Activated T-helper 1 cell treated with Interleukin-2 at 50 U/mL for 16 hours (primary cell): ENCODE results near the gene FCRL6.

ENCODE experiments used
- DNase-seq: peaks from one replicate; pipeline ENCODE4 v3.0.0-alpha.2; 2020; ENCODE audit warnings: low read depth

The FCRL6 gene, protein sequence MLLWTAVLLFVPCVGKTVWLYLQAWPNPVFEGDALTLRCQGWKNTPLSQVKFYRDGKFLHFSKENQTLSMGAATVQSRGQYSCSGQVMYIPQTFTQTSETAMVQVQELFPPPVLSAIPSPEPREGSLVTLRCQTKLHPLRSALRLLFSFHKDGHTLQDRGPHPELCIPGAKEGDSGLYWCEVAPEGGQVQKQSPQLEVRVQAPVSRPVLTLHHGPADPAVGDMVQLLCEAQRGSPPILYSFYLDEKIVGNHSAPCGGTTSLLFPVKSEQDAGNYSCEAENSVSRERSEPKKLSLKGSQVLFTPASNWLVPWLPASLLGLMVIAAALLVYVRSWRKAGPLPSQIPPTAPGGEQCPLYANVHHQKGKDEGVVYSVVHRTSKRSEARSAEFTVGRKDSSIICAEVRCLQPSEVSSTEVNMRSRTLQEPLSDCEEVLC

DNA sequence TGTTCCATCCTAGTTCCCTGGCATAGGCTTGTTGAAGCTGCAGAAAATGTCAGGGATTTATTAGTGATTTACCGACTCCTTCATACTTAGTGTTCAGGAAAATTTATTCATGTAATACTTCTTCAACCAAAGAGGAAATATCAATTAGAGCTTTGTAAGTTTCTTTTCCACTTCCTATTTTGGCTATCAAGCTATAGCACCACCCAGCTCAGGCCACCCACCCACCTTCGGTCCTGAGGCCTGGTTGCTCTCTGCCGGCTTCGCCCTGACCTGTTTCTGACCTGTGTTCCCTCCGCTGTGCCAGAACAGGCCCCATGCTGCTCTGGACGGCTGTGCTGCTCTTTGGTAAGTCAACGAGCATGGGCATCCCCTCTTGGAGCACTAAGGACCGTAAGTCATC lies at the start of gene FCRL6:
FCRL6 (plus strand) TSS at position 250 of the 400 bp plus-strand sequence; CDS start at position 315, 65 bp downstream.
- no peak for DNase-seq

DNA sequence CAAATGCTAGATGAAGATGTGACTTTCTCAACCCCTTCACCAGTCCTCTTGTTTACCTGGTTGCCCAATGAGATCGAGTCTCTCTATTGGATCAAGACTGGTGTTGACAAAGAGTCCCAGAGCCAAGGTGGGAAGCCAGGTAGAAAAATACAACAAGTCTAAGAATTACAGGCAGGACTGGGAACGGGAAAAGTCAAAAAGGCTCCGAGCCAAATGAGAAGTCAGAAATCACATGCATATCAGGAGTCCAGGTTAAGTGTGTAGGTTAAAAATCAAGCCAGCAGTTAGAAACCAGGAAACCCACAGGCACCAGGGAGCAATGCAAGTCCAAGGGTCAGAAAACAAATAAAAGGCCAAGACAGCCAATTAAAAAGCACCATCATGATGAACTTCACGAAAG lies 48.8 kb upstream of the FCRL6 start:
- DNase-seq, result no peak

DNA sequence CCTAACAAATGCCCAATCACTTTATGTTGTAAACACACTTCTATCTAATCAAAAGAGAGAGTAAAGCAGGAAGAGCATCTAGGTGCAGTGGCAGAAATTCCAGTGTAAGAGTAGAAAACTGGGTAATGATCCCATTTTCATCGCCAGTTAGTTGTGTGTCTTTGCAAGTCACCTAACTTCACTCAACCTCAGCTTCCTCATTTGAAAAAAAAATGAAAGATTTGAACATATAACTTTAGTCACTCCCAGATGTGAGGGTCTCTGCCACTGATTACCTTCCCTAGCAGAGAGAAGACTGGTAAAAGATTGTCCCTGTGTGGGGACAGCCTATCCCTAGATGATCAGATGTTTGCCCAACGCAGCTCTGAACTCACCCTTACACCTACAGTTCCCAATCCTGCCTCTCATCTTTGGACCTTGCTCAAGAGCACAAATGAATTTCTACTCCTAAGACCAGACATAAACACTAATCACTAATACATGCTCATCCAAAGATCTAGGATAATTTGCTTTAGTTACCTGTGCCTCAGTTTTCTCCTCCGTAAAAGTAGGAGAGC lies 46.6 kb upstream of the FCRL6 start:
- no peak for DNase-seq

DNA sequence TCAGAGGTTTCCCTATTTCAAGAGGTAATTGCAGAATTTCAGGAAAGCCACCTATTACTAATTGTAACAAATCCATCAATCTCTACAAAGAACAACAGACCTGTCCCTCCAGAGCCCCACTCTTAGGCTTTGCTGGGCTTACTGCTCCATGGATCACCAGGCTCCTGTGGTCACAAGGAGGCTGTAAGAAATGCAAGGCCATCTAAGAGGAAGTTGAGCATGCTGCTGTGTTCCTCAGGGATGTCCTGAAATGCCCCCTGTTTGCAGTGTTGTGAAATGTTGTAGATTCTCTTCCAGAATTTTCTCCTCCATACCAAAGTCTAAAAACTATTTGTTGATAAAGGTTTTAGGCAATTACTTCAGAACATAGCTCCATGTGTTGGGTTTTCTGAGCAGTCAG lies 45.8 kb upstream of the FCRL6 start:
- no peak for DNase-seq

DNA sequence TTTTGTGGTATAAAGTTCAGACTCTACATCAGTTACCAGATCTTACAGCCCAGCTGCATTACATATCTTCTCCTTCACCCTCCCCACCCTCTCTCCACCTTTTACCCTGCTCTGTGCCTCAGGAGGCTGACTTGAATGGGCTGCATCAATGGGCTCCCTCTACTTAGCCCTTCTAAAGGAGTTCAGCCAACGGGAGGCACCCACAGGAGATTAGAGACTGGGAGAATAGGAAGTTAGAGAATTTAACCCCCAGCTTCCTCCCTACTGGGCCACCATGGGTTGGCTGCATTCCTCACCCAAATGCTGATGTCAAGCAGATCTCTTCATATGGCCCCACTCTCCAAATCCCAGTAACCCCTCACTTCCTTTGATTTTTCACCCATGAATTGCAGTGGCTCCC lies 38.5 kb upstream of the FCRL6 start:
- DNase-seq, result no peak

DNA sequence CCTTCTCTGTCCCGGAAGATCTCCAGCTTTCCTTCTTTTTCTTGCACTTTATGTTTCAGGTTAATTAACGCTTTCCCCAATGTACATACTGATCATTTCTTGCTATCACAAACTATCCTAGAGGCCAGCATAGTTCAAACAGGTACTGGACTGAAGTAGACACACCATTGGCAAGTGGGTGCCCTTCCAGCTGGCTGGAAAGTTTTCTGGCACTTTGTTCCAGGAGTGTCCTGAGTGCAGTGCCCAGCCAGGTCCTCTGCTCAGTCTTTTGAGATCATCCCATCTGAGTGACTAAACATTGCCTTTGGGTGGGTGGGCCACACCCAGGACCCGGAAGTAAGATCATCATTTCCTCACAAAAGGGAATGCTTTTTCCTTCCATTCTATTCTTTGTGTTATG lies 36.4 kb upstream of the FCRL6 start:
- DNase-seq, result no peak

DNA sequence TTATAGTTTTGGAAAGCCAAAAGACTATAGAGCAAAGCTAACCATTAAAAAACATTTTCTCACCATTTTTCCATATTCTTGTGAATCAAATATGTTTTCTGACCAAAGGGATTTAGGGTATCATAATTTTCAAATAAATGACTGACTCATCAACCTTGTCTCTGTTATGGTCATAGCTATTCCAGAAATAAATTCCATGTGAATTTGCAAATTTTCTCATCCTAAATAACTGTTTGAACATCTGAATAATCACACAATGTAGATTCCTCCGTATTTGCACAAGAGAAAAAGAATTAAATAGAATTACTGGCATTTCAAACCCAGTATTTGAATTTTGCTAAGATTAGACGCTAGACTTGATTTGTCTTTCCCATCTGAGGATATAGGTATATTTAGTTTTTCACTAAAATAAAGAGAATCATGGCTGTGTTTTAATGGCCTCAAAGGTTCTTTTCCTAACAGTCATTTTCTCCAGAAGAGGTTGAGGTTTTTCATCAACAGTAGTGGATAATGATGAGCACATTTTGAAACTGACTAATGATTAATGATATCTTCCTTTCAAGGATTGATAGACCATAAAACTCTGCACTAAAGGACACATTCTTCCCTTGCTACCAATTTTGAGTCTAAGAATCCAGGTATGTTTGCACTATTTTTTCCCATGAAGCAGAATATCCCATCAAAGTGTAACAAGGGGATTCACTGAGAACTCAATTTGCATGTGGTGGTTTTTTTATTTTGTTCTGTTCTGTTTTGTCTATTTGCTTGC lies 30.8 kb upstream of the FCRL6 start:
- no peak for DNase-seq

DNA sequence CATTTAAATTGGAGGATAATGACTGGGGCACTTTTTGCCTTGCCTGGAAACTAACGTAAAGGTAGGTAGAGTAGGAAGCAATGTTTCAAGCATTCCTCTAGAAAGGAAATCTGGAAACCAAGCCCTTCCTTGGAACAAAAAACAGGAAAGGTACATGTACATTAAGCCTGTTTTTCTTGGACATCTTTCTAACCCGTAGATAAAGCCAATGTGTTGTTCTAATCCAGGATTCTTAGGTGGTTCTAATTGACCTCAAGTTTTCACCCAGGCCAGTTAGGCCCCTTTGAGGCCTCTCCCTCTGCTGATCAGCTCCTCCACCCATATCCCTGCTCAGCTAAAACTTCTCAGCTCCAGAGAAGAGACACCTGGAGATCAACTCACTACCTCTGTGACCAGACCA lies 27.7 kb upstream of the FCRL6 start:
- no peak for DNase-seq

DNA sequence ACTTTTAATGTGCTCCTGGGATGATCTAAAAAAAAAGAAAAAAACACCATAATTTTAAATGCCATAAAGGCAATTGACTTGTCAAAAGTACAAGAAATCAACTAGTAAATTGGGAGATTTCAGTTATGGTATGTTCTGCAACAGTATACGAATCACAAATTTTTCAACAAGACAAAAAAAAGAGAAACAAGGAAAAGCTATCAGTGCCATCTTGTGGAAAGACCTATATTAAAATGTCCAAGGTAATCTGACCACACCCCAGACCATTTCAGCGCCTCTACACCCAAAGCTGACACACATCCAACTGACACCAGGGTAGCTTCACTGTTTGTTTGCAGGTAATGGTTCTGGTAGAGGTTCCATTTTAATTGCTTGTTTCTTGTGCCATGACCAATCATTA lies 26.4 kb upstream of the FCRL6 start:
- no peak for DNase-seq

DNA sequence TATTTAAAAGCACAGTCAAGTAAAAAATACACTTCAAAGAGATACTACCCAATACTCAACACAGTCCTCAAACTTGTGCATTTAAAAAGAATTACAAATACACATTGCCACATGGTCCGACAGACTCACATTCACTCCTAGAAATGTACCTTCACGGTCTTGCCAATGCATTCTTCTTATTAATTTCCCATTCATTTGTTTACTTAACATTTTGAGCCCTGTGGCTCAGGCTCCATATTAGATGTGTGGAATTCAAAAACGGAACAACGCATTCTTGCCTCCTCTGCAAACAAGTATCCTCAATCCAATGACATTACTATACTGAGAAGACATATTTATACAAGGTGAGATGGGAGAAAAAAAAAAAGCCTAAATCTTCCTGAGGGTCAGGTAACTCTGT lies 23.9 kb upstream of the FCRL6 start:
- DNase-seq, result no peak

DNA sequence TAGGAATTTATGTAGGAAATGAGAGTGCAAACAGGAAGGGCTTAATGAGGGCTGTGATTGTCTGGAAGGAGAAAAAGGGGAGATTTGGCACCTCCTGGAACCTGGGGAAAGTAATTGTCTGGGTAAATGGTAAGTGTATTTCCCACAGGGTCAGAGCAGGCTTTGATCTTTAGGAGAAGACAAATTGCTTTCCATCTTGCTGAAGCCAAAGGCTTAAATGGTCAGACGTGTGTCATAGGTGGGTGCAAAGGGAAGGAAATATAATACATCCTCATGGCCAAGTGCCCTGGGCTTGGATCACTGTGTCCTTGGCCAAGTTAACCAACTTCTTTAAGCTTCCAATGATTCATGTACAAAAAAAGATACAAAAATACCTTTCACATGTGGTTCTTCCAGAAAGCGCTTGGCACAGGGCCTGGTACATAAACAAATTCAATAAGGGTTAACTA lies 22.7 kb upstream of the FCRL6 start:
- DNase-seq, result no peak

DNA sequence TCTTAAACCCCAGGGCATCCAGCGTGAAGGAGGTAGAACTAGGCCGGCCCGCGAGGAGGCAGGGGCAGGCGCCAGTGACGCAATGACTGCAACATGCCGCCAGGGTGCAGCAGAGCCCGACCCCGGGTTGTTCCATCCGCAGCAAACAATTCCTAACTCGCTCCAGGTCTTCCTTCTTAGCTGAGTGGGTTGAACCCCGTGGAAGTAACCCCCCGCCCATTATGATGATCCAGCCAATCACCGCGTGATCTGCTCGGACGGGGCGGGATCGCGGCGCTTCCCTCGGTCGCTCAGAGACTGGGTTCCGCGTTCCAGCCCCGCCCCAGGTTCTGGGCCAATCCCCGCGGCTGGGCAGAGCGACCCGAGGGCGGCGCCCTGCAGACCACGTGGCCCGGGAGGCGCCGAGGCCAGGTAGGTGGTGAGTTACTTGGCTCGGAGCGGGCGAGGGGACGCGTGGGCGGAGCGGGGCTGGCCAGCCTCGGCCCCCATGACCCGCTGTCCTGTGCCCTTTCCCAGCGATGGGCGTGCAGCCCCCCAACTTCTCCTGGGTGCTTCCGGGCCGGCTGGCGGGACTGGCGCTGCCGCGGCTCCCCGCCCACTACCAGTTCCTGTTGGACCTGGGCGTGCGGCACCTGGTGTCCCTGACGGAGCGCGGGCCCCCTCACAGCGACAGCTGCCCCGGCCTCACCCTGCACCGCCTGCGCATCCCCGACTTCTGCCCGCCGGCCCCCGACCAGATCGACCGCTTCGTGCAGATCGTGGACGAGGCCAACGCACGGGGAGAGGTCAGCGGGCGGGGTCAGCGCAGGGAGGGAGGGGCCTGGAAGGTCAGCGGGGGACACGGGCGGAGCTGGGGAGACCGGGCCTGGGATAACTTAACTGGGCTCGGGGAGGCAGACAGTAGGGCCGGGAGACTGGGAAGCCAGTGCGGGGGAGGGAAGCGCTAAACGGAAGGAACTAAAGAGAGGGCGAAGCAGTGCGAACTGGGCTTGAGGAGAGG lies 21.3 kb upstream of the FCRL6 start, which contains the start of gene DUSP23:
DUSP23 (plus strand) TSS at position 380 of the 1,000 bp plus-strand sequence; CDS start at position 519, 139 bp downstream.
- DNase-seq, result peak; percentile 95

DNA sequence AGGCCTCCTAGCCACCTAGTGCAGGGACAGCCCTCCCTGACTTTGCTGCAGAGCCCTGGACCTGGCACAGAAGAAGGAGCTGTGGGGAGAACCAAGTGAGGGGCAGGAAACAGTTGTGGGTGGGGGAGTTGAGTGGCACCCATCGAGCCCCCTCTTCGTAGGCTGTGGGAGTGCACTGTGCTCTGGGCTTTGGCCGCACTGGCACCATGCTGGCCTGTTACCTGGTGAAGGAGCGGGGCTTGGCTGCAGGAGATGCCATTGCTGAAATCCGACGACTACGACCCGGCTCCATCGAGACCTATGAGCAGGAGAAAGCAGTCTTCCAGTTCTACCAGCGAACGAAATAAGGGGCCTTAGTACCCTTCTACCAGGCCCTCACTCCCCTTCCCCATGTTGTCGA lies 20.2 kb upstream of the FCRL6 start:
- no peak for DNase-seq

DNA sequence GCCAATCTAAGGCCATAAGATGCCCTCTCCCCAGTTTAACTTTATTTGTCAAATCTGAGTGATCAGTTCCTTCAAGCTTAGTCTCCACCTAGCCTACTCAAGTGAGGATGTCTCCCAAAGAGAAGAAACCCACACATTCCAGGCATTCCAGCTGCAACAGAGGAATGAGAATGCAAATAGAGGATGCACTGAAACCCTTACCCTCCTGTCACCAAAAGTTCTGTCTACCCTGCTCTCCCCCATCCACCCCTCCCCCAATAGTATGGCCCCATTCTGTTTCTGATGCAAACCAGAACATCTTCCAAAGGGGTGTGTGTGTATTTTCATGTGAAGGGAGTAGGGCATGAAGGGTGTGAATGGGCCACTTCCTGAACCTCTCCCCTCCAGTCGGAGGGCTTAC lies 18.4 kb upstream of the FCRL6 start:
- no peak for DNase-seq

DNA sequence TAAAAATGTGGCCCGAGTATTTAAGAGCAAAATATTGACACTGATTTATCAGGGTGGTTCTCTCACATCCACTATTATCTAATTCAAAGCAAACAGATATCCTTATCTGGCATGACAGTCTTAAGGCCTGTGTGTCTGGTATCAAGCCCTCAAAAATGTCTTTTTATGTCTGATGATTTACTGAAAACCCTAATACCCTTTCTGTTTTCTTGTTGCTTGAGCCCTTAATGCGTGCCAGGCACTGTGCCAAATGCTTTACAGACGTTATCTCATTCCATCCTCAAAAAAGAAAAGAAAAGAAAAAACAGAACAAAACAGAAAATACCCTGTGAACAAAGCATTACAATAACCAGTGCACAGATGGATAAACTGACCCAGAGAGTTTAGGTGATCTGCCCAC lies 15.7 kb upstream of the FCRL6 start:
- no peak for DNase-seq

DNA sequence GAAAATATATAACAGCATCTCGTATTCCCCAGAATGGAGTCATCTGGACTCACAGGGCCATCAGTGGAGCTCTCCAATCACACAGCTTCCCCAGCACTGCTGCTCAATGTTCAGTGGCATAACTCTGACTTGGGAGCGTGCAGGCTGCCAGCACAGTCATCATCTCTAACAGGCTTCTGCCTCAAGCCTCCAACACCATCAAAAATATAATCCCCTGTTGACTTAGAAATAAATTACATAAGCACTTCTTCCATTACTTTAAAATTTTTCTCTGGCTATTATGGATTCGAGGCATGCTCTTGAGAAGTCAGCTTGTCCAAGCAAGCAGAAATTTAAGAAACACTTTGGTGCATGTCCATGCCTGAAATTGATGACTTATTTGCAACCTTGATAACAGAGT lies 15.2 kb upstream of the FCRL6 start:
- DNase-seq, result no peak

DNA sequence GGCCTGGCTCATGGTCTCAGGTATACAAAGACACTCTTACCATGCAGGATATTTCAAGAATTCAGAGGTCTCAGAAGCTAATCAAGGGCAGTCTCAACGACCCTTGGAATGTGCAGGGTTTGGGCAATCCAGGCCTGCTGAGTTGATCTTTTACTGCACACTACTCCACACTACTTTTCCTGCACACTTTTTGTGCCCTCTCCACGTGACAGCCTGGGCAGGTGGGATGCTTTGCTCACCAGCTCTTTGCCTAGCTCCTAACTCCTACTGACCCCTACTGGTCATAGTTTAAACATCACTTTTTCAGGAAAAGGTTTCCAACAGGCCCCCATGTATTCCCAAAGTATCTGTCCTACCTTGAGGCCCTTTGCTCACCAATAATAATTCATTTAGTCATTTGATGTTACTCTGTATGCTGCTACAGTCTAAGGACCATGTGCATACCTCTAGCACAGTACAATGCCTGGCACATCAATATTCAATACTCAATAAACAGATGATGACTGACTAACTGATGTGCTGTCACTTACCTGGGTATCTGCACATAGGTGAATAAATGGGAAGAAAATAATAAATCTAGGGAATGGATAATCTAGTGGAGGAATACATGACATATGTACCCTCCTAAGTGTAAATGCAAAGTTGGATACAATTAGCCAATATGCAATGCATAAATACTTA lies 11.8 kb upstream of the FCRL6 start:
- DNase-seq, result no peak

DNA sequence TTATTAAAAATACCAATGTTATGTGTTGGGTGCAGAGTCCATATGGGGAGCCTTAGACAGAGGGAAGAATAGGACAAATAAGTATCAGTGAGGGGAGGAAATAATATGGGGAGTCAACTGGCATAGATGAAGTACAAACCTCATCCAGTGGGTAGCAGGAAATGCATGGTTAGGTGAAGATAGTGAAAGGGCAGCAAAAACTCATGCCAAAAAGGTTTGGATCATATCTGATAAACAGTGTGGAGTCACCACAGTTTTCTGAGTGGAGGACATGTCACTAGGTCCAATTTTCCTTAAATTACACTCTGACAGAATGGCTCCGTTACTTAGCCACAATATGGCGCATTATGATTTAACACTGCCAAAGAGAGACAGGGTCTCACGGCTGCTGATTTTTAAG lies 11.1 kb upstream of the FCRL6 start:
- no peak for DNase-seq

DNA sequence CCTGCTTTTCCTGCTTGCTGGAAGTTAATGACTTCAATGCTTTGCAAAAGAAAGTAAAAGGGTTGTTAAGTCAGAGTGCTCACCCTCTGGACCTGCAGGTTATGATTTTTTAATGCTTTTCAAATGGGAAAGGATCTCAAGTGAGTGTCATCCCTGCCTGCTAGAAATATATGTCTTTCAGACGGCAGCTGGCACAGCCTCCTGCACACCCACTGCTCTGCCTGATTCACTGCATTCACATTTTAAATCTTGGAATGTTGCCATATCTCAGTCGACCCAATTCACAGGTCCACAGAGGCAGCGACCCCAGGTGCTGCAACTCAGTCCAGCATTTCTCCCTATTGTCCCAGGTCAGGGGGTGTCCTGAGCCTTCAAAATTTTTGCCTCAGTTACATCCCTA lies 10.7 kb upstream of the FCRL6 start:
- DNase-seq, result no peak

DNA sequence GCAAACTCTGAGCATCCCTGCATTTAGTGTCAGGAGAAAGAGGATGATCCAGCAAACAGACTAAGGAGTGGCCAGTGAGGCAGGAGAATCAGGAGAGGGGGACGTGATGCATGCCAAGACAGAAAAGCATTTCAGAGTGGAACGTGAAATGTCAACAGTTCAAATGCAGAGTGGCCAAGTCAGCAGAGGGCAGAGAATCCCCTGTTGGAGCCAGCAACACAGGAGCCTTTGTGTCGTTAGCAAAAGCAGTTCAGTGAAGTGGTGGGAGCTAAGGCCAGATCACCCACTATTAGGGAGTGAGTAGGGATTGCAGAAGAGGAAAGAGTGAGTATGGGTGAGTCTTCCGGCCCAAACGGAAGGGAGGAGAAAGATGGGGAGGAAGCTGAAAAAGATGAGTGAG lies 6.6 kb upstream of the FCRL6 start:
- no peak for DNase-seq

DNA sequence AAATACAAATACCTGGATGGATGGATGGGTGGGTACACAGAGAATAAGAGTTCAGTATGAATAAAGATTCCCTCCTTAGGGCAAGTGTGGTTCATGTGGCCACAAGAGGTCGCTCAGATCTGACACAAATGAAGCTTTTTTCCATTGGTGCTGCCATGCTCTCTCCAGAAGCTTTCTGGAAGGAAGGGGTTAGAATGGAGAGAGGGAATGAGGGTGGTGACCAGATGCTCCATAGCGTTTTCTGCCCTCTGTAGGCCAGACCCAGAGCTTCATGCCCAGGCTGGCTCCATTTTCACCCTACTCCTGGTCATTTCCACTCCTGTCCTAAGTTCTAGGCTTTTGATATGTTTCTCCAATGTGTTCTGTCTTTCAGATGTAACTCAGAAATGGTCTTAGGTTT lies 3.3 kb upstream of the FCRL6 start:
- peak; percentile 13 for DNase-seq
